ENCODE results near the gene RMC1.

RMC1 gene

DNA sequence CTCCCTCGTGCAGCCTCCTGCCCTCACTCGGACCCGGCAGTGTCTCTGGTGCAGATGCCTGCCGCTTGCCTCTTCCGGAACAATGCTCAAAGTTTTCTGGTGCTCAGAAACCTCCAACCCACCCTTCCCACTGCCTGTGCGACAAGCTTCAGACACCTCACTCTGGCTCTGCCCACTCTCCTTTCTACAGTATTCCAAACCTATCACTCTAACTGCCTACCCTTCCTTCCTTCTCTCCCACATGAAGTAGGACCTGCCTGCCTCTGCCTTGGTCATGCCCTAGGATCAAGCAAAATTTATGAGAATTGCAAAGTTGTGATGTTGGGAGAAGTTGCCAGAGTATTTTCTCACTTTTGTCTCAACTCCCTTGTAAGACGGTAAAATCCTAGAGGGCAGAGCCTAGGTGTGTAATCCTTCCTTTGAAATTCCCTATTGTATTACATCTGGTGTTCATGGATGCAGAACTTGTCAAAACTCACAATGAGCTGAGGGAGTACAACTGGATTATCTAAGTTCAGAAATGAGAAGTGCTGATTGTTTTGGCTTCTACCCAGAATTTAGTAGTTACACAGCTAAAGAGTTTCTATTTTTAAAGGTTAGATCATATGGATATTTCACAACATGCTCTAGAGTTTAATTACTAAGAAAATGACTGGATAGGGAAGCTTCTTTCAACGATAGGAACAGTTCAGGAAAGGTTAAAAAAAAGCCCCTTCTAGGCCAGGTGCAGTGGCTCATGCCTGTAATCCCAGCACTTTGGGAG, 75.8 kb downstream of the RMC1 start:
- no peak for TF ChIP-seq CTCF (IDR thresholded peaks at IDR 0.05; ENCODE audit: extremely low read depth, missing control alignments)
- DNase-seq (ENCODE audit: low spot score) = no peak

DNA sequence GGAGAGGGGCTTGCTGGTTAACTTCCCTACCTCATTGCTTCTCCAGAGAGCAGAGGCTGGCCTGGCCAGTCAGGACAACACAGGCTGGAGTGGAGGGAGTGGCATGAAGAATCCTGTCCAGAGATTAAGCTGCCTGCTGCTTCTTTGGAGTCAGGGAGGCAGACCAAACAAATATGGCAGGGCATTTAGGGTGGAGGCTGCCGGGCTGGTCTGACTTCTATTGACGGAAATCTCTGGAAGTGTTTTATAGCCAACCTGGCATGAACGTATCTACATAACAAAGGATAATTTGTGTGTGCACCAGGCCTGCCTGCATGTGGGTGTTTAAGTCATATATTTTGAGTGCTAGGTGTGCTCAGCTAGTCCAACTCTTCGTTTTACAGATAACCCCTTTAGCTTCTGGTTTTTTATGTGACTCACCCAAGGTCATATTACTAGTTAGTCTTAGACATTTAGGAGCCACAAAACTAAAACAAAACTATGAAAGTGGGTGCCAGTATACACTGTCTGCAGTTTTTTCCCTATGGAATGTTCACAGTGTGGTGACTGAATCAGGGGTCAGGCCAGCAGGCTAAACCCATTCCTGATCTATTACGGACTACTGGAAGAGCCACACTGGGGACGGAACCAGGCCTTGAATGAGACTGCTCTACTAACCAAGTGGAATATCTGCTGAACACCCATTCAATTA, 77.5 kb downstream of the RMC1 start:
- no peak for TF ChIP-seq CTCF (IDR thresholded peaks at IDR 0.05; ENCODE audit: extremely low read depth, missing control alignments)
- DNase-seq (ENCODE audit: low spot score) = no peak

Data from GM20000 (cell line).